ENCODE results near the gene SGIP1.

SGIP1 gene

DNA sequence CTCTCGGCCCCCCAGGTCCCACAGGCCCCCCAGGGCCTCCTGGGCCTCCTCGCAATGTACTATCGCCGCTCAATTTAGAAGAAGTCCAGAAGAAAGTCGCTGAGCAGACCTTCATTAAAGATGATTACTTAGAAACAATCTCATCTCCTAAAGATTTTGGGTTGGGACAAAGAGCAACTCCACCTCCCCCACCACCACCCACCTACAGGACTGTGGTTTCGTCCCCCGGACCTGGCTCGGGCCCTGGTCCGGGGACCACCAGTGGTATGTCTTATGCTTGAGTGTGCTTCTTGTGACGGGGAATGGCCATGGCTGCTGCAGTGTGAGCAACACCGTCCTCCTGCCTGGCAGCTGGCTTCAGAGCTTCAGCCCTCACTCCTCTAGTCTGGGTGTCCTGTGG, 148.2 kb downstream of the SGIP1 start:
- no peaks in the 10 kb centered on the region for H3K79me2 ChIP-seq (ENCODE audit: insufficient read depth, low read length)
- H3K27ac ChIP-seq (ENCODE audit: low read depth, low read length, poor library complexity, severe bottlenecking), result no peak overlapping the region
- no peaks in the 10 kb centered on the region for H3K9me3 ChIP-seq (ENCODE audit: low read length)
- no peaks in the 10 kb centered on the region for H3F3A ChIP-seq (ENCODE audit: insufficient read depth, low read length)
- TF ChIP-seq, protein P1, sequence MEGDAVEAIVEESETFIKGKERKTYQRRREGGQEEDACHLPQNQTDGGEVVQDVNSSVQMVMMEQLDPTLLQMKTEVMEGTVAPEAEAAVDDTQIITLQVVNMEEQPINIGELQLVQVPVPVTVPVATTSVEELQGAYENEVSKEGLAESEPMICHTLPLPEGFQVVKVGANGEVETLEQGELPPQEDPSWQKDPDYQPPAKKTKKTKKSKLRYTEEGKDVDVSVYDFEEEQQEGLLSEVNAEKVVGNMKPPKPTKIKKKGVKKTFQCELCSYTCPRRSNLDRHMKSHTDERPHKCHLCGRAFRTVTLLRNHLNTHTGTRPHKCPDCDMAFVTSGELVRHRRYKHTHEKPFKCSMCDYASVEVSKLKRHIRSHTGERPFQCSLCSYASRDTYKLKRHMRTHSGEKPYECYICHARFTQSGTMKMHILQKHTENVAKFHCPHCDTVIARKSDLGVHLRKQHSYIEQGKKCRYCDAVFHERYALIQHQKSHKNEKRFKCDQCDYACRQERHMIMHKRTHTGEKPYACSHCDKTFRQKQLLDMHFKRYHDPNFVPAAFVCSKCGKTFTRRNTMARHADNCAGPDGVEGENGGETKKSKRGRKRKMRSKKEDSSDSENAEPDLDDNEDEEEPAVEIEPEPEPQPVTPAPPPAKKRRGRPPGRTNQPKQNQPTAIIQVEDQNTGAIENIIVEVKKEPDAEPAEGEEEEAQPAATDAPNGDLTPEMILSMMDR (IDR thresholded peaks at IDR 0.05; ENCODE audit: low read length), result no peak
- TF ChIP-seq EZH2 (IDR thresholded peaks at IDR 0.05; ENCODE audit: borderline replicate concordance, low read length), result no peak
- H3K36me3 ChIP-seq (ENCODE audit: insufficient read depth, low read length), result no peaks in the 10 kb centered on the region
- no peak overlapping the region for H2AFZ ChIP-seq (ENCODE audit: low read length)
- no peaks in the 10 kb centered on the region for H3K4me1 ChIP-seq (ENCODE audit: insufficient read depth, low read length, severe bottlenecking)
- H4K20me1 ChIP-seq (ENCODE audit: insufficient read depth, low read length), result no peaks in the 10 kb centered on the region
- no peak overlapping the region for H3K4me3 ChIP-seq (ENCODE audit: low read depth, low read length, poor library complexity, severe bottlenecking)
- H3K9me2 ChIP-seq (ENCODE audit: low read depth, low read length), result no peaks in the 10 kb centered on the region
- H3K9ac ChIP-seq (ENCODE audit: low read length), result no peak overlapping the region
- H3K4me2 ChIP-seq (ENCODE audit: low read length), result no peak overlapping the region
- H3K27me3 ChIP-seq (ENCODE audit: insufficient read depth, low read length), result no peaks in the 10 kb centered on the region

DNA sequence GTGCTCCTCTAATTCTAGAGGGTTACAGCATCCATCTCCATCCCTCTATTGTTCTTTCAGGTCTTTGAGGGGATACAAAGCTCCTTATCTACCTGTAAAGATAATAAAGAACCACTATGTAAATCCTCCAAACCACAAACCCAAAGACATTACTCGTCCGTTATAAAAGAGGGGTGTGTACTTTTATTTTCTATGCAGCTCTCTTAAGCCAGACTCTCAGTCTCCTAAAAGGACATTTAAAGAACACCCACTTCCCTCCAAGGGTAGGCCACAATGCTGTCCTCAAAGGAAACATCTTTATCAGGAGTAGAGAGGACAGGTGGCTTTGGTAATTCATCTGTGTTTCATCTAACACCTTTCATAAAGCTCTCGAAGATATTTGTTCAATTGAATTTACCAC, 150.4 kb downstream of the SGIP1 start:
- TF ChIP-seq, protein P1 (IDR thresholded peaks at IDR 0.05; ENCODE audit: low read length), result no peak
- TF ChIP-seq EZH2 (IDR thresholded peaks at IDR 0.05; ENCODE audit: borderline replicate concordance, low read length), result no peak
- no peak overlapping the region for H3K4me2 ChIP-seq (ENCODE audit: low read length)
- H2AFZ ChIP-seq (ENCODE audit: low read length), result no peak overlapping the region
- peaks cover 2% of the 10 kb centered on the region; the same call in 1 of the 2 replicates for H3K27me3 ChIP-seq (ENCODE audit: insufficient read depth, low read length)
- H3K9me2 ChIP-seq (ENCODE audit: low read depth, low read length), result no peaks in the 10 kb centered on the region
- no peaks in the 10 kb centered on the region for H3F3A ChIP-seq (ENCODE audit: insufficient read depth, low read length)
- no peaks in the 10 kb centered on the region for H3K79me2 ChIP-seq (ENCODE audit: insufficient read depth, low read length)
- no peaks in the 10 kb centered on the region for H4K20me1 ChIP-seq (ENCODE audit: insufficient read depth, low read length)
- no peak overlapping the region for H3K4me3 ChIP-seq (ENCODE audit: low read depth, low read length, poor library complexity, severe bottlenecking)
- H3K9me3 ChIP-seq (ENCODE audit: low read length), result peaks cover 1% of the 10 kb centered on the region; the same call in 1 of the 2 replicates
- no peaks in the 10 kb centered on the region for H3K4me1 ChIP-seq (ENCODE audit: insufficient read depth, low read length, severe bottlenecking)
- no peaks in the 10 kb centered on the region for H3K36me3 ChIP-seq (ENCODE audit: insufficient read depth, low read length)
- H3K27ac ChIP-seq (ENCODE audit: low read depth, low read length, poor library complexity, severe bottlenecking), result no peak overlapping the region
- H3K9ac ChIP-seq (ENCODE audit: low read length), result no peak overlapping the region

DNA sequence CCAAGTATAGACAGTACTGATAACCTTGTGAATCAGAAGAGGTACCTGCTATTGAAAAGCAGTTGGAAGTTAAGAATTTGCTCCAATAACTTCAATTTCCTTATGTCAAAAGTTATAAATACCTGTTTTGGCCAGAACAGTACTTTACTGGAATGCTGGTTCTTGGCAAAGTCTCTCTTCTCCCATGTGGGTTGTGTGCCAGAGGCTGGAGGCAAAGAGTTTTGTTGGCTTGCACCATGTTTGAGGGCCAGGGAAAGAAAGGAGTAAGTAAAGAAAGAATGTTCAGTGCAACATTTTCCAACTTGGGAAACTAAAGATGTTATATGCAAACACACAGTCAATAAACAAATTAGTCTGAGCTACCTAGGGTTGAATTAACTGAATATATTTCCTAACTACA, 151.3 kb downstream of the SGIP1 start:
- Histone ChIP-seq H3K9ac (ENCODE audit: low read length) (no peak overlapping the region), H3K79me2 (ENCODE audit: insufficient read depth, low read length) (no peaks in the 10 kb centered on the region), H3K9me3 (ENCODE audit: low read length) (peaks cover 4% of the 10 kb centered on the region; the same call in 1 of the 2 replicates), H3K27me3 (ENCODE audit: insufficient read depth, low read length) (peaks cover 6% of the 10 kb centered on the region; the same call in 1 of the 2 replicates), H3K36me3 (ENCODE audit: insufficient read depth, low read length) (no peaks in the 10 kb centered on the region), H3F3A (ENCODE audit: insufficient read depth, low read length) (no peaks in the 10 kb centered on the region), H3K4me1 (ENCODE audit: insufficient read depth, low read length, severe bottlenecking) (no peaks in the 10 kb centered on the region), H4K20me1 (ENCODE audit: insufficient read depth, low read length) (no peaks in the 10 kb centered on the region), H3K4me2 (ENCODE audit: low read length) (no peak overlapping the region), H2AFZ (ENCODE audit: low read length) (no peak overlapping the region), H3K9me2 (ENCODE audit: low read depth, low read length) (no peaks in the 10 kb centered on the region), H3K4me3 (ENCODE audit: low read depth, low read length, poor library complexity, severe bottlenecking) (no peak overlapping the region), H3K27ac (ENCODE audit: low read depth, low read length, poor library complexity, severe bottlenecking) (no peak overlapping the region)
- TF ChIP-seq EZH2 (IDR thresholded peaks at IDR 0.05; ENCODE audit: borderline replicate concordance, low read length), result no peak
- TF ChIP-seq, protein P1 (IDR thresholded peaks at IDR 0.05; ENCODE audit: low read length), result no peak
